Mesendoderm (in vitro differentiated cells): ENCODE data around the gene MEF2C.

ENCODE experiments used
- DNase-seq: peaks from one replicate; pipeline ENCODE4 v3.0.0; 2013
- H2AK5ac ChIP-seq: 2 replicates; pipeline ENCODE4 v1.6.1; 2013; ENCODE audit warnings: low read length, inconsistent platforms
- H2BK120ac ChIP-seq: 2 replicates; pipeline ENCODE4 v1.6.1; 2013; ENCODE audit warnings: low read depth, mild to moderate bottlenecking, low read length, moderate library complexity, mixed read lengths
- H2BK15ac ChIP-seq: replicated peaks from 2 replicates; pipeline ENCODE4 v1.6.1; 2013; ENCODE audit warnings: low read depth, mild to moderate bottlenecking, moderate library complexity
- H2BK5ac ChIP-seq: 2 replicates; pipeline ENCODE4 v1.6.1; 2013; ENCODE audit warnings: low read length, inconsistent platforms
- H3K18ac ChIP-seq: 2 replicates; pipeline ENCODE4 v1.6.1; 2013; ENCODE audit warnings: mild to moderate bottlenecking, low read length, mixed read lengths
- H3K23ac ChIP-seq: one replicate; pipeline ENCODE4 v1.6.1; 2013; ENCODE audit warnings: low read length
- H3K27ac ChIP-seq: 2 replicates; pipeline ENCODE4 v1.5.1; 2013; ENCODE audit warnings: low read depth, mild to moderate bottlenecking, inconsistent platforms, low read length, moderate library complexity
- H3K27me3 ChIP-seq: 2 replicates; pipeline ENCODE4 v1.6.1; 2013; ENCODE audit warnings: low read length, control low read depth, mild to moderate bottlenecking, inconsistent platforms; ENCODE audit not compliant: insufficient read depth, poor library complexity
- H3K36me3 ChIP-seq: 2 replicates; pipeline ENCODE4 v1.6.1; 2013; ENCODE audit warnings: low read length, inconsistent platforms; ENCODE audit not compliant: control insufficient read depth, insufficient read depth
- H3K4ac ChIP-seq: one replicate; pipeline ENCODE4 v1.6.1; 2013; ENCODE audit warnings: low read depth, mild to moderate bottlenecking, low read length, moderate library complexity
- H3K4me1 ChIP-seq: 2 replicates; pipeline ENCODE4 v1.6.1; 2013; ENCODE audit warnings: low read depth, low read length, inconsistent platforms; ENCODE audit not compliant: control insufficient read depth
- H3K4me2 ChIP-seq: 2 replicates; pipeline ENCODE4 v1.6.1; 2013; ENCODE audit warnings: low read length
- H3K4me3 ChIP-seq: 2 replicates; pipeline ENCODE4 v1.5.1; 2013; ENCODE audit warnings: mild to moderate bottlenecking, low read length
- H3K56ac ChIP-seq: one replicate; pipeline ENCODE4 v1.6.1; 2013; ENCODE audit warnings: low read length
- H3K79me1 ChIP-seq: 2 replicates; pipeline ENCODE4 v1.6.1; 2013; ENCODE audit warnings: low read length, inconsistent platforms
- H3K79me2 ChIP-seq: 2 replicates; pipeline ENCODE4 v1.6.1; 2013; ENCODE audit warnings: mild to moderate bottlenecking, low read length; ENCODE audit not compliant: control insufficient read depth, insufficient read depth
- H3K9ac ChIP-seq: 2 replicates; pipeline ENCODE4 v1.6.1; 2013; ENCODE audit warnings: low read length, inconsistent platforms
- H4K5ac ChIP-seq: one replicate; pipeline ENCODE4 v1.6.1; 2013; ENCODE audit warnings: low read length
- H4K8ac ChIP-seq: one replicate; pipeline ENCODE4 v1.6.1; 2013; ENCODE audit warnings: low read depth, mild to moderate bottlenecking, control low read depth, low read length, moderate library complexity
- WGBS: extraction: QIAGEN DNeasy Blood & Tissue Kit; methylation state at CpG from one replicate; pipeline ENCODE4 v1.1.7; 2013; ENCODE audit warnings: low lambda C conversion rate, missing lambda C conversion rate; ENCODE audit not compliant: insufficient coverage; ENCODE audit errors: extremely low coverage; 5-methylcytosine and 5-hydroxymethylcytosine counted together

MEF2C gene

GRCh38 chr5:88679638-88680037 lies 203.3 kb downstream of the MEF2C start:
- H3K23ac ChIP-seq: no peak overlapping the region

GRCh38 chr5:88678770-88679381 lies 204.1 kb downstream of the MEF2C start:
- Histone ChIP-seq H3K79me2 (no peaks in the 10 kb centered on the region), H4K5ac (no peak overlapping the region), H3K27me3 (peaks cover 52% of the 10 kb centered on the region), H2BK15ac (no peak overlapping the region), H4K8ac (no peak overlapping the region), H3K36me3 (no peaks in the 10 kb centered on the region), H3K23ac (no peak overlapping the region), H3K18ac (no peak overlapping the region), H3K4me3 (no peak overlapping the region), H2AK5ac (no peak overlapping the region), H3K79me1 (no peaks in the 10 kb centered on the region), H3K9ac (no peak overlapping the region), H3K56ac (no peak overlapping the region), H2BK120ac (no peak overlapping the region), H3K4me1 (no peaks in the 10 kb centered on the region), H3K4me2 (no peak overlapping the region), H3K4ac (no peak overlapping the region), H3K27ac (no peak overlapping the region), H2BK5ac (no peak overlapping the region)
- no CpG with 5 or more reads among the region's 14 CpGs for WGBS
- no peak for DNase-seq

More at GRCh38 chr5:88679638-88680037, 203.3 kb downstream of the MEF2C start:
- no peak overlapping the region for H3K4me2 ChIP-seq
- no peak overlapping the region for H3K4me3 ChIP-seq
- peaks cover 58% of the 10 kb centered on the region for H3K27me3 ChIP-seq
- H3K79me2 ChIP-seq: no peaks in the 10 kb centered on the region
- no peak overlapping the region for H4K8ac ChIP-seq
- H2BK120ac ChIP-seq: no peak overlapping the region
- no CpG with 5 or more reads among the region's 14 CpGs for WGBS
- H3K56ac ChIP-seq: no peak overlapping the region
- H2BK15ac ChIP-seq: no peak overlapping the region
- no peak for DNase-seq
- H3K4me1 ChIP-seq: no peaks in the 10 kb centered on the region
- H2BK5ac ChIP-seq: no peak overlapping the region
- H4K5ac ChIP-seq: no peak overlapping the region
- H3K27ac ChIP-seq: no peak overlapping the region
- H3K18ac ChIP-seq: no peak overlapping the region
- no peak overlapping the region for H2AK5ac ChIP-seq
- no peaks in the 10 kb centered on the region for H3K79me1 ChIP-seq
- no peaks in the 10 kb centered on the region for H3K36me3 ChIP-seq
- H3K4ac ChIP-seq: no peak overlapping the region
- no peak overlapping the region for H3K9ac ChIP-seq

- Histone ChIP-seq H4K8ac (no peak overlapping the region), H3K4me3 (no peak overlapping the region), H3K4ac (no peak overlapping the region), H3K79me1 (no peaks in the 10 kb centered on the region), H3K4me1 (no peaks in the 10 kb centered on the region), H3K4me2 (no peak overlapping the region), H3K79me2 (no peaks in the 10 kb centered on the region), H4K5ac (no peak overlapping the region), H2BK120ac (no peak overlapping the region), H3K9ac (no peak overlapping the region), H3K27ac (no peak overlapping the region), H3K23ac (no peak overlapping the region), H2BK5ac (no peak overlapping the region), H3K27me3 (peaks cover 51% of the 10 kb centered on the region), H2AK5ac (no peak overlapping the region), H3K56ac (no peak overlapping the region), H3K18ac (no peak overlapping the region), H3K36me3 (no peaks in the 10 kb centered on the region), H2BK15ac (no peak overlapping the region)
- DNase-seq: no peak
- no CpG with 5 or more reads among the region's 56 CpGs for WGBS
These were observed 204.8 kb downstream of the MEF2C start for GRCh38 chr5:88677943-88678769.

GRCh38 chr5:88677376-88677895 lies 205.5 kb downstream of the MEF2C start:
- no peak overlapping the region for H3K18ac ChIP-seq
- WGBS: no CpG with 5 or more reads among the region's 4 CpGs
- no peaks in the 10 kb centered on the region for H3K4me1 ChIP-seq
- H4K8ac ChIP-seq: no peak overlapping the region
- H2BK5ac ChIP-seq: no peak overlapping the region
- H3K4ac ChIP-seq: no peak overlapping the region
- H2AK5ac ChIP-seq: no peak overlapping the region
- H3K36me3 ChIP-seq: no peaks in the 10 kb centered on the region
- no peak overlapping the region for H3K4me3 ChIP-seq
- no peaks in the 10 kb centered on the region for H3K79me1 ChIP-seq
- H3K79me2 ChIP-seq: no peaks in the 10 kb centered on the region
- H2BK15ac ChIP-seq: no peak overlapping the region
- no peak overlapping the region for H4K5ac ChIP-seq
- no peak overlapping the region for H3K56ac ChIP-seq
- no peak overlapping the region for H3K9ac ChIP-seq
- no peak for DNase-seq
- no peak overlapping the region for H2BK120ac ChIP-seq
- no peak overlapping the region for H3K23ac ChIP-seq
- no peak overlapping the region for H3K4me2 ChIP-seq
- H3K27me3 ChIP-seq: peaks cover 54% of the 10 kb centered on the region
- no peak overlapping the region for H3K27ac ChIP-seq

- H2AK5ac ChIP-seq: no peak overlapping the region
- H2BK15ac ChIP-seq: no peak overlapping the region
- peaks cover 2% of the 10 kb centered on the region for H3K4me1 ChIP-seq
- H3K4ac ChIP-seq: no peak overlapping the region
- H4K8ac ChIP-seq: no peak overlapping the region
- H2BK5ac ChIP-seq: no peak overlapping the region
- H2BK120ac ChIP-seq: no peak overlapping the region
- peaks cover 60% of the 10 kb centered on the region for H3K27me3 ChIP-seq
- H3K4me3 ChIP-seq: no peak overlapping the region
- H3K36me3 ChIP-seq: no peaks in the 10 kb centered on the region
- DNase-seq: no peak
- H4K5ac ChIP-seq: no peak overlapping the region
- no peaks in the 10 kb centered on the region for H3K79me1 ChIP-seq
- no CpG with 5 or more reads among the region's 8 CpGs for WGBS
- H3K23ac ChIP-seq: no peak overlapping the region
- no peak overlapping the region for H3K4me2 ChIP-seq
- H3K9ac ChIP-seq: no peak overlapping the region
- H3K56ac ChIP-seq: no peak overlapping the region
- no peaks in the 10 kb centered on the region for H3K79me2 ChIP-seq
- H3K18ac ChIP-seq: no peak overlapping the region
- no peak overlapping the region for H3K27ac ChIP-seq
These were observed 206.2 kb downstream of the MEF2C start for GRCh38 chr5:88676637-88677375.
